Neural cell (in vitro differentiated cells): ENCODE data around the gene HGD. TPM values are rescaled to one million over a fixed set of nuclear protein-coding genes. Genes with fewer than 3 reads are reported as not detected.

Source experiments
- H2AFZ ChIP-seq: fragments of 200-600, 300-800 bp; sonication (generic), shearing (Covaris generic); 2 replicates; pipeline ENCODE4 v1.6.0; 2014; ENCODE audit warnings: low read depth, mild to moderate bottlenecking, antibody characterized with exemption, low read length, moderate library complexity
- H3F3A ChIP-seq: fragments of 200-600 bp; shearing (Covaris generic); 2 replicates; pipeline ENCODE4 v1.6.1; 2016; ENCODE audit warnings: mild to moderate bottlenecking, moderate library complexity, mixed read lengths, antibody characterized with exemption, low read length; ENCODE audit not compliant: insufficient read depth, poor library complexity, severe bottlenecking
- H3K27ac ChIP-seq: fragments of 200-600, 300-800 bp; sonication (generic), shearing (Covaris generic); 2 replicates; pipeline ENCODE4 v1.5.1; 2014; ENCODE audit warnings: mild to moderate bottlenecking, low read length, moderate library complexity
- H3K27me3 ChIP-seq: fragments of 300-800, 200-600 bp; sonication (generic), shearing (Covaris generic); 2 replicates; pipeline ENCODE4 v1.6.0; 2014; ENCODE audit warnings: mild to moderate bottlenecking, low read depth, low read length, moderate library complexity; ENCODE audit not compliant: insufficient read depth
- H3K36me3 ChIP-seq: fragments of 300-800, 200-600 bp; sonication (generic), shearing (Covaris generic); 2 replicates; pipeline ENCODE4 v1.5.1; 2014; ENCODE audit warnings: mild to moderate bottlenecking, antibody characterized with exemption, low read length, moderate library complexity; ENCODE audit not compliant: insufficient read depth
- H3K4me2 ChIP-seq: fragments of 300-800, 200-600 bp; sonication (generic), shearing (Covaris generic); 2 replicates; pipeline ENCODE4 v1.6.0; 2014; ENCODE audit warnings: mild to moderate bottlenecking, low read length
- H3K4me3 ChIP-seq: fragments of 300-800, 200-600 bp; sonication (generic), shearing (Covaris generic); 2 replicates; pipeline ENCODE4 v1.5.1; 2014; ENCODE audit warnings: mild to moderate bottlenecking, low read length, moderate library complexity
- H3K79me2 ChIP-seq: fragments of 200-600 bp; shearing (Covaris generic); replicated peaks from 2 replicates; pipeline ENCODE4 v1.6.0; 2014; ENCODE audit warnings: mild to moderate bottlenecking, low read length, moderate library complexity; ENCODE audit not compliant: insufficient read depth
- H3K9ac ChIP-seq: fragments of 300-800, 200-600 bp; sonication (generic), shearing (Covaris generic); 2 replicates; pipeline ENCODE4 v1.6.1; 2016; ENCODE audit warnings: mild to moderate bottlenecking, low read length, mixed read lengths
- H3K9me2 ChIP-seq: fragments of 200-600 bp; shearing (Covaris generic); 2 replicates; pipeline ENCODE4 v1.6.1; 2016; ENCODE audit warnings: mild to moderate bottlenecking, low read length, mixed read lengths; ENCODE audit not compliant: insufficient read depth
- H3K9me3 ChIP-seq: fragments of 200-600, 300-800 bp; sonication (generic), shearing (Covaris generic); 2 replicates; pipeline ENCODE4 v1.6.1; 2016; ENCODE audit warnings: mild to moderate bottlenecking, mixed run types, low read length, moderate library complexity, mixed read lengths
- H4K20me1 ChIP-seq: fragments of 200-600 bp; shearing (Covaris generic); 2 replicates; pipeline ENCODE4 v1.6.1; 2016; ENCODE audit warnings: mild to moderate bottlenecking, mixed run types; ENCODE audit not compliant: insufficient read depth
- CTCF ChIP-seq: fragments of 450-650 bp; IDR thresholded peaks from 2 replicates; pipeline ENCODE4 v1.5.1; 2014; ENCODE audit warnings: antibody characterized with exemption, mild to moderate bottlenecking, moderate library complexity; ENCODE audit not compliant: poor library complexity, severe bottlenecking
- EP300 ChIP-seq: fragments of 450-650 bp; conservative IDR thresholded peaks from 2 replicates; pipeline ENCODE4 v1.6.1; 2014; ENCODE audit warnings: antibody characterized with exemption, mild to moderate bottlenecking, moderate library complexity; ENCODE audit not compliant: poor library complexity, severe bottlenecking
- EZH2 ChIP-seq: fragments of 200-600, 300-800 bp; shearing (Covaris generic), sonication (generic); IDR thresholded peaks from 2 replicates; pipeline ENCODE4 v1.6.1; 2014; ENCODE audit warnings: antibody characterized with exemption, low read length, borderline replicate concordance, mild to moderate bottlenecking; ENCODE audit not compliant: insufficient read depth, poor library complexity, severe bottlenecking
- MXI1 ChIP-seq: fragments of 450-650 bp; conservative IDR thresholded peaks from 2 replicates; pipeline ENCODE4 v1.6.1; 2014; ENCODE audit warnings: antibody characterized with exemption, mild to moderate bottlenecking; ENCODE audit not compliant: poor library complexity, severe bottlenecking
- POLR2AphosphoS5 ChIP-seq: IDR thresholded peaks from 2 replicates; pipeline ENCODE4 v1.6.1; 2012
- RAD21 ChIP-seq: fragments of 450-650 bp; conservative IDR thresholded peaks from 2 replicates; pipeline ENCODE4 v1.6.1; 2014; ENCODE audit warnings: antibody characterized with exemption, mild to moderate bottlenecking, moderate library complexity
- SMC3 ChIP-seq: fragments of 450-650 bp; conservative IDR thresholded peaks from 2 replicates; pipeline ENCODE4 v1.6.1; 2014; ENCODE audit warnings: antibody characterized with exemption, mild to moderate bottlenecking, moderate library complexity; ENCODE audit not compliant: poor library complexity
- TAF1 ChIP-seq: IDR thresholded peaks from 2 replicates; pipeline ENCODE4 v1.6.1; 2012; ENCODE audit warnings: low read depth
- polyA plus RNA-seq: library from polyadenylated mRNA; depleted of rRNA; stranded (reverse); fragments of >200 nt; gene quantifications from 2 replicates; pipeline ENCODE4 v1.2.3, GENCODE V29; 2014
- TF ChIP-seq, protein P1 (sequence below): IDR thresholded peaks from 2 replicates; pipeline ENCODE4 v1.6.1; 2012; ENCODE audit warnings: borderline replicate concordance

The HGD gene
- polyA plus RNA-seq, 1 donor from 2014 or later = not detected

GRCh38 chr3:120684896-120685295 lies 2.9 kb upstream of the HGD start (continued):
- TF ChIP-seq TAF1 = no peak

DNA sequence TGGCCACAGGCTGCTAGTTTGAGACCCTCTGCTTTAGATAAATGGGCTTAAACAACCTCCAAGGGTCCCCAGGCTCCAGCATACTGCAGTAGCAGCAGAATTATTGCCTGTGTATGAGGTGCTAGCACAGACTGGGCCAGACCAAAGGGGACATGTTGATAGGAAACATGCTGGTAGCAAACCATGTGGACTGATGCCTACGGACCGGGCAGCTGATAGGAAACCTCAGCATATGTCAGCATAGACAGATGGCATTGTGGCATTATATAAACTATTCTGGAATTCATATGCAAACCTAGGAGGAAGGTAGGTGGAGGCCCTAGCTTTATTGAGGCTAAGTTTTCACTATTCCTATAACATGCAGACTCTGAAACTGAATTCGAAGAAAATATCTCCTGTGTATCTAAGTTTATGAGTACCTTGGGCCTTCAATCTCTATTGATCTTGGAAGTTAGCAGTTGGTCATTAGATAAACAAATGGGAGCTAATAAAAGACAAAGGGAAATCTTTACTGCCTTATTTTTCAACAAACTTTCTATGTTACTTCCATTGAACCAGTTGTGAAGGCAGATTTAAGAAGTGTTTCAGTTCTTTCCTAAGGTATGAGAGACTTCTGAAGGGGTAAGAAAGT lies 1.7 kb upstream of the HGD start:
- H3K4me2 ChIP-seq = no peak overlapping the region
- TF ChIP-seq MXI1 = no peak
- H3K9me3 ChIP-seq = no peaks in the 10 kb centered on the region
- H2AFZ ChIP-seq = no peak overlapping the region
- no peak overlapping the region for H3K9ac ChIP-seq
- H3K79me2 ChIP-seq = no peaks in the 10 kb centered on the region
- H3K9me2 ChIP-seq = no peaks in the 10 kb centered on the region
- H3K27ac ChIP-seq = no peak overlapping the region
- H4K20me1 ChIP-seq = no peaks in the 10 kb centered on the region
- H3K36me3 ChIP-seq = no peaks in the 10 kb centered on the region
- H3F3A ChIP-seq = no peaks in the 10 kb centered on the region
- H3K27me3 ChIP-seq = no peaks in the 10 kb centered on the region
- H3K4me3 ChIP-seq = no peak overlapping the region

- TF ChIP-seq MXI1 (no peak), POLR2AphosphoS5 (no peak), RAD21 (no peak)
- H3K36me3 ChIP-seq = no peaks in the 10 kb centered on the region
- H3K27ac ChIP-seq = no peak overlapping the region
- H2AFZ ChIP-seq = no peak overlapping the region
- no peak overlapping the region for H3K4me2 ChIP-seq
- H3K4me3 ChIP-seq = no peak overlapping the region
- H3K9me2 ChIP-seq = no peaks in the 10 kb centered on the region
- no peak overlapping the region for H3K9ac ChIP-seq
- no peaks in the 10 kb centered on the region for H4K20me1 ChIP-seq
- no peaks in the 10 kb centered on the region for H3K79me2 ChIP-seq
- no peaks in the 10 kb centered on the region for H3K27me3 ChIP-seq
- no peaks in the 10 kb centered on the region for H3K9me3 ChIP-seq
- H3F3A ChIP-seq = no peaks in the 10 kb centered on the region
These were observed 1.2 kb upstream of the HGD start for GRCh38 chr3:120683213-120683612.

DNA sequence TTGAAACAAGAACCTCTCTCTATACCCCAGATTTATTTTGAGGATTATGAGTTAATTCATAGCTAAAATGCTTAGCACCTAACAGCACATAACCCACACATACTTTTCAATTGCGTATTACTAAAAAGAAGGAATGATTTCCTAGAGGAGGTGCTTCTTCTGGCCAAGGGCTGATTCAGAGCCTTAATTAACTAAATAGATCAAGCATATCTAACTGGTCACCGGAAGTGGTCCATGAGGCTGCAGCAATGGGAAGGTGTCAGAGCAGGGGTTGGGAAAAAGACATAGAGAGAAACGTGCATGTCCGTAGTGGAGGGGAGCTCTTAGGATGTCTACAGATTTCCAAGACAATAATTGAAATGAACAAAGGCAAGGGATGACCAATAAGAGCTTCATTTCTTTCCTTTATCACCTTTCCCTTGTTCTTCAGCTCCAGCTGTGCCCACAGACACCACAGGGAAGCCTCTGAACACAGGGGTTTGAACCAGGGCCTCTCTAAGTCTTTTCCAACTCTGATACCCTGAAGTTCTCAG lies 467 bp downstream of the HGD start:
- H3K4me3 ChIP-seq = no peak overlapping the region
- H3K27ac ChIP-seq = no peak overlapping the region
- no peak overlapping the region for H2AFZ ChIP-seq
- TF ChIP-seq POLR2AphosphoS5 (no peak), SMC3 (no peak), CTCF (no peak), TAF1 (no peak), EP300 (no peak), MXI1 (no peak), EZH2 (no peak), RAD21 (no peak)
- TF ChIP-seq, protein P1, sequence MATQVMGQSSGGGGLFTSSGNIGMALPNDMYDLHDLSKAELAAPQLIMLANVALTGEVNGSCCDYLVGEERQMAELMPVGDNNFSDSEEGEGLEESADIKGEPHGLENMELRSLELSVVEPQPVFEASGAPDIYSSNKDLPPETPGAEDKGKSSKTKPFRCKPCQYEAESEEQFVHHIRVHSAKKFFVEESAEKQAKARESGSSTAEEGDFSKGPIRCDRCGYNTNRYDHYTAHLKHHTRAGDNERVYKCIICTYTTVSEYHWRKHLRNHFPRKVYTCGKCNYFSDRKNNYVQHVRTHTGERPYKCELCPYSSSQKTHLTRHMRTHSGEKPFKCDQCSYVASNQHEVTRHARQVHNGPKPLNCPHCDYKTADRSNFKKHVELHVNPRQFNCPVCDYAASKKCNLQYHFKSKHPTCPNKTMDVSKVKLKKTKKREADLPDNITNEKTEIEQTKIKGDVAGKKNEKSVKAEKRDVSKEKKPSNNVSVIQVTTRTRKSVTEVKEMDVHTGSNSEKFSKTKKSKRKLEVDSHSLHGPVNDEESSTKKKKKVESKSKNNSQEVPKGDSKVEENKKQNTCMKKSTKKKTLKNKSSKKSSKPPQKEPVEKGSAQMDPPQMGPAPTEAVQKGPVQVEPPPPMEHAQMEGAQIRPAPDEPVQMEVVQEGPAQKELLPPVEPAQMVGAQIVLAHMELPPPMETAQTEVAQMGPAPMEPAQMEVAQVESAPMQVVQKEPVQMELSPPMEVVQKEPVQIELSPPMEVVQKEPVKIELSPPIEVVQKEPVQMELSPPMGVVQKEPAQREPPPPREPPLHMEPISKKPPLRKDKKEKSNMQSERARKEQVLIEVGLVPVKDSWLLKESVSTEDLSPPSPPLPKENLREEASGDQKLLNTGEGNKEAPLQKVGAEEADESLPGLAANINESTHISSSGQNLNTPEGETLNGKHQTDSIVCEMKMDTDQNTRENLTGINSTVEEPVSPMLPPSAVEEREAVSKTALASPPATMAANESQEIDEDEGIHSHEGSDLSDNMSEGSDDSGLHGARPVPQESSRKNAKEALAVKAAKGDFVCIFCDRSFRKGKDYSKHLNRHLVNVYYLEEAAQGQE = no peak
- H3K36me3 ChIP-seq = no peaks in the 10 kb centered on the region
- H3K4me2 ChIP-seq = no peak overlapping the region
- no peaks in the 10 kb centered on the region for H3K9me3 ChIP-seq
- no peaks in the 10 kb centered on the region for H3K27me3 ChIP-seq
- no peaks in the 10 kb centered on the region for H3K9me2 ChIP-seq
- H3F3A ChIP-seq = no peaks in the 10 kb centered on the region
- H3K79me2 ChIP-seq = no peaks in the 10 kb centered on the region
- H3K9ac ChIP-seq = no peak overlapping the region
- H4K20me1 ChIP-seq = no peaks in the 10 kb centered on the region
